GM12878 (cell line): ENCODE results near the gene IRF9. TPM values are rescaled to one million over a fixed set of nuclear protein-coding genes. Genes with fewer than 3 reads are reported as not detected.

Experiments
- ATAC-seq: fragments of 200-7000 bp; cut with Tn5 transposase; 3 replicates; pipeline ENCODE4 v1.9.1; 2020; ENCODE audit warnings: mild to moderate bottlenecking, moderate library complexity
- BruUV-seq: library from RNA; stranded (reverse); fragments of 400-500 nt; replicated peaks from 2 replicates; lab custom pipeline; 2021; lab: Mats Ljungman, UMichigan
- CTCF ChIA-PET: fragments of 300-600 bp; sonication (Branson Sonifier 250); formaldehyde crosslinking; extraction: SDS; loops from one replicate; lab custom pipeline; 2021; ENCODE audit warnings: inconsistent platforms; lab: Yijun Ruan, JAX
- POLR2A ChIA-PET: fragments of 350-600 bp; formaldehyde crosslinking; extraction: SDS; loops from one replicate; lab custom pipeline; 2021; ENCODE audit warnings: inconsistent platforms; lab: Charles Lee
- RAD21 ChIA-PET: fragments of 300-600 bp; sonication (Branson Sonifier 250); formaldehyde crosslinking; loops from one replicate; lab custom pipeline; 2023; ENCODE audit warnings: antibody characterized with exemption; ENCODE audit not compliant: unreplicated experiment; lab: Charles Lee
- SMC1A ChIA-PET: fragments of 300-600 bp; sonication (Branson Sonifier 250); formaldehyde crosslinking; loops from one replicate; lab custom pipeline; 2023; ENCODE audit not compliant: unreplicated experiment, uncharacterized antibody; lab: Charles Lee
- DNase-seq: peaks from one replicate; pipeline ENCODE4 v3.0.0-alpha.2; 2011; ENCODE audit warnings: low read depth, low spot score
- FAIRE-seq: peaks from 3 replicates; lab custom pipeline; 2011; peaks lifted over from hg19 to GRCh38; lab: Jason Lieb, UNC
- H2AFZ ChIP-seq: 2 replicates; pipeline ENCODE4 v1.6.0; 2011; ENCODE audit warnings: low read depth, low read length, control low read depth; ENCODE audit not compliant: control insufficient read depth
- H3K27ac ChIP-seq: 2 replicates; pipeline ENCODE4 v1.5.1; 2011; ENCODE audit warnings: control low read depth; ENCODE audit not compliant: control insufficient read depth, insufficient read depth
- H3K27me3 ChIP-seq, 2 experiments: replicated peaks in 1 of 2; 2 replicates each; pipeline versions ENCODE4 v1.6.0 to v1.6.1; 2011; ENCODE audit warnings: low read length in 1 of 2; ENCODE audit not compliant: control insufficient read depth in 2 of 2, insufficient read depth in 2 of 2
- H3K36me3 ChIP-seq, 2 experiments: 2 replicates each; pipeline ENCODE4 v1.5.1; 2011; ENCODE audit warnings: low read length in 1 of 2; ENCODE audit not compliant: control insufficient read depth in 2 of 2, insufficient read depth in 2 of 2
- H3K4me1 ChIP-seq: 2 replicates; pipeline ENCODE4 v1.6.1; 2011; ENCODE audit warnings: mild to moderate bottlenecking, low read length, moderate library complexity, mixed read lengths; ENCODE audit not compliant: control insufficient read depth, insufficient read depth
- H3K4me2 ChIP-seq: 2 replicates; pipeline ENCODE4 v1.6.0; 2011; ENCODE audit warnings: control low read depth; ENCODE audit not compliant: control insufficient read depth, insufficient read depth
- H3K4me3 ChIP-seq: fragments of 200-600 bp; sonication (generic); 2 replicates; pipeline ENCODE4 v1.5.1; 2016
- H3K79me2 ChIP-seq: 2 replicates; pipeline ENCODE4 v1.6.0; 2011; ENCODE audit warnings: low read length; ENCODE audit not compliant: control insufficient read depth, insufficient read depth
- H3K9ac ChIP-seq: 2 replicates; pipeline ENCODE4 v1.8.0; 2011; ENCODE audit warnings: low read length, control low read depth, mixed read lengths; ENCODE audit not compliant: control insufficient read depth, insufficient read depth
- H3K9me3 ChIP-seq: replicated peaks from 3 replicates; pipeline ENCODE4 v1.5.1; 2011; ENCODE audit warnings: mild to moderate bottlenecking, low read length; ENCODE audit not compliant: control insufficient read depth, insufficient read depth
- H4K20me1 ChIP-seq: 2 replicates; pipeline ENCODE4 v1.6.0; 2011; ENCODE audit not compliant: control insufficient read depth, insufficient read depth
- ATF2 ChIP-seq: IDR thresholded peaks from 2 replicates; pipeline ENCODE4 v1.6.1; 2012; ENCODE audit warnings: low read length, inconsistent platforms
- BHLHE40 ChIP-seq, 2 experiments: fragments of 450-650 bp in 1 of 2; IDR thresholded peaks; 2 replicates each; pipeline ENCODE4 v1.6.1; 2011 to 2017; ENCODE audit warnings: low read depth in 2 of 2, borderline replicate concordance in 1 of 2, improper control_type of control experiment in 1 of 2, low read length in 1 of 2, mild to moderate bottlenecking in 1 of 2
- BMI1 ChIP-seq: fragments of 450-650 bp; IDR thresholded peaks from 2 replicates; pipeline ENCODE4 v1.6.1; 2016; ENCODE audit warnings: mild to moderate bottlenecking, moderate library complexity, borderline replicate concordance
- CHD2 ChIP-seq: IDR thresholded peaks from 2 replicates; pipeline ENCODE4 v1.6.1; 2011; ENCODE audit warnings: low read depth, low read length, improper control_type of control experiment, borderline replicate concordance
- DPF2 ChIP-seq: fragments of 450-650 bp; IDR thresholded peaks from 2 replicates; pipeline ENCODE4 v1.6.1; 2017; ENCODE audit warnings: mild to moderate bottlenecking
- E4F1 ChIP-seq: fragments of 450-650 bp; IDR thresholded peaks from 2 replicates; pipeline ENCODE4 v1.6.1; 2018; ENCODE audit warnings: borderline replicate concordance, mild to moderate bottlenecking; ENCODE audit not compliant: partially characterized antibody
- IRF4 ChIP-seq: IDR thresholded peaks from 2 replicates; pipeline ENCODE4 v1.6.1; 2011; ENCODE audit warnings: low read depth, low read length
- NRF1 ChIP-seq: conservative IDR thresholded peaks from 2 replicates; pipeline ENCODE4 v1.6.1; 2011; ENCODE audit warnings: mild to moderate bottlenecking, low read depth, low read length, improper control_type of control experiment
- RB1 ChIP-seq: fragments of 450-650 bp; formaldehyde crosslinking; IDR thresholded peaks from 2 replicates; pipeline ENCODE4 v1.6.1; 2017; ENCODE audit warnings: mild to moderate bottlenecking, borderline replicate concordance
- SP1 ChIP-seq: IDR thresholded peaks from one replicate; pipeline ENCODE4 v1.6.1; 2011; ENCODE audit warnings: low read depth, low read length
- STAT3 ChIP-seq: IDR thresholded peaks from 2 replicates; pipeline ENCODE4 v1.6.1; 2011; ENCODE audit warnings: low read depth, low read length, improper control_type of control experiment
- ZZZ3 ChIP-seq: IDR thresholded peaks from 2 replicates; pipeline ENCODE4 v1.6.1; 2011; ENCODE audit warnings: low read depth; ENCODE audit not compliant: control insufficient read depth, insufficient read length
- WGBS: methylation state at CpG from one replicate; pipeline ENCODE4 v1.1.6; 2016; ENCODE audit warnings: low lambda C conversion rate; ENCODE audit not compliant: insufficient replicate concordance, insufficient coverage; ENCODE audit errors: missing lambda C conversion rate; 5-methylcytosine and 5-hydroxymethylcytosine counted together
- in situ Hi-C: fragments of 300-500 bp; cut with MboI; formaldehyde crosslinking; loops from 9 replicates; pipeline ENCODE4 v1.14.3; 2018; ENCODE audit warnings: mixed read lengths
- intact Hi-C: fragments of 100-400 bp; cut with micrococcal nuclease; formaldehyde crosslinking; loops from one replicate; pipeline ENCODE4 v1.14.2; 2022; ENCODE audit not compliant: unreplicated experiment
- polyA plus RNA-seq, 11 experiments: library from polyadenylated mRNA; depleted of rRNA in 4 of 11; unstranded in 6 of 11; stranded (reverse) in 5 of 11; fragments of >200 nt; fragmentation: Nextera tagmentation in 4 of 11; fragmentation: Illumina TruSeq in 1 of 11; extraction: Ambion mirVana in 4 of 11; extraction: Trizol in 1 of 11; gene quantifications; 1 replicate in 1 of 11; 2 replicates in 10 of 11; pipeline versions ENCODE4 v1.2.1 to v1.2.3, GENCODE V29; 2011 to 2016; ENCODE audit warnings: inconsistent platforms in 2 of 11, missing spikeins in 2 of 11, low read depth in 1 of 11
- total RNA-seq, 4 experiments: library from RNA; depleted of rRNA in 3 of 4; stranded (reverse); fragments of >200 nt in 3 of 4; fragmentation: Illumina TruSeq in 1 of 4; extraction: Trizol in 1 of 4; gene quantifications; 2 replicates each; pipeline versions ENCODE4 v1.2.1 to v1.2.3, GENCODE V29; 2013 to 2021
- TF ChIP-seq, protein P1 (sequence below): fragments of 150-350 bp; IDR thresholded peaks from 2 replicates; pipeline ENCODE4 v1.6.1; 2016; ENCODE audit warnings: low read depth, low read length
- TF ChIP-seq, protein P2 (sequence below): IDR thresholded peaks from 2 replicates; pipeline ENCODE4 v1.6.1; 2012; ENCODE audit warnings: mild to moderate bottlenecking, low read depth, low read length

Gene IRF9
- total and polyA plus RNA-seq, 10 of the 15 experiments (the other 5 are each of a cell fraction or from before 2014, with no cell fraction given): 47.6 to 234 (median 148) TPM

GRCh38 chr14:24190416-24190815 lies 29.4 kb downstream of the IRF9 start:
- DNase-seq: no peak
- in situ Hi-C loops: no loop called here
- FAIRE-seq: no peak
- no peak overlapping the region for H3K27ac ChIP-seq
- intact Hi-C loops: no loop called here
- RAD21 ChIA-PET: no interaction called here
- WGBS: 83% methylated on average over 10 of the region's 10 CpGs
- peaks cover 9% of the 10 kb centered on the region for H3K4me1 ChIP-seq
- H3K27me3 ChIP-seq: no peaks in the 10 kb centered on the region
- H3K9me3 ChIP-seq: no peaks in the 10 kb centered on the region
- no peaks in the 10 kb centered on the region for H4K20me1 ChIP-seq
- peaks cover 2 to 17% of the 10 kb centered on the region in 2 experiments for H3K36me3 ChIP-seq
- H3K9ac ChIP-seq: no peak overlapping the region
- CTCF ChIA-PET: interaction anchor here (1.2 to 2.2 kb wide), 2 partner anchors 52 to 106 kb away, joined by 3 to 7 read pairs; partner anchors contain the start of gene TINF2
- no peak overlapping the region for H3K4me2 ChIP-seq
- BruUV-seq: no TSS peak
- H3K79me2 ChIP-seq: peaks cover 37% of the 10 kb centered on the region
- no peak overlapping the region for H3K4me3 ChIP-seq
- POLR2A ChIA-PET: interaction anchor here (1.0 to 2.5 kb wide), 3 partner anchors 23 to 65 kb away, joined by 3 to 10 read pairs (median 3); partner anchors contain the start of genes CHMP4A, PSME2 and RNF31
- SMC1A ChIA-PET: no interaction called here
- no peak overlapping the region for H2AFZ ChIP-seq
- ATAC-seq: no peak
- TF ChIP-seq ZZZ3 (no peak), E4F1 (no peak), CHD2 (no peak), NRF1 (no peak), RB1 (no peak), SP1 (no peak), STAT3 (no peak), IRF4 (no peak), ATF2 (no peak), BHLHE40 (IDR thresholded peaks at IDR 0.05; ENCODE audit: borderline replicate concordance in 1 of 2, low read depth in 2 of 2, low read length in 1 of 2) (no peak), BMI1 (no peak), DPF2 (no peak)
- TF ChIP-seq, protein P1, sequence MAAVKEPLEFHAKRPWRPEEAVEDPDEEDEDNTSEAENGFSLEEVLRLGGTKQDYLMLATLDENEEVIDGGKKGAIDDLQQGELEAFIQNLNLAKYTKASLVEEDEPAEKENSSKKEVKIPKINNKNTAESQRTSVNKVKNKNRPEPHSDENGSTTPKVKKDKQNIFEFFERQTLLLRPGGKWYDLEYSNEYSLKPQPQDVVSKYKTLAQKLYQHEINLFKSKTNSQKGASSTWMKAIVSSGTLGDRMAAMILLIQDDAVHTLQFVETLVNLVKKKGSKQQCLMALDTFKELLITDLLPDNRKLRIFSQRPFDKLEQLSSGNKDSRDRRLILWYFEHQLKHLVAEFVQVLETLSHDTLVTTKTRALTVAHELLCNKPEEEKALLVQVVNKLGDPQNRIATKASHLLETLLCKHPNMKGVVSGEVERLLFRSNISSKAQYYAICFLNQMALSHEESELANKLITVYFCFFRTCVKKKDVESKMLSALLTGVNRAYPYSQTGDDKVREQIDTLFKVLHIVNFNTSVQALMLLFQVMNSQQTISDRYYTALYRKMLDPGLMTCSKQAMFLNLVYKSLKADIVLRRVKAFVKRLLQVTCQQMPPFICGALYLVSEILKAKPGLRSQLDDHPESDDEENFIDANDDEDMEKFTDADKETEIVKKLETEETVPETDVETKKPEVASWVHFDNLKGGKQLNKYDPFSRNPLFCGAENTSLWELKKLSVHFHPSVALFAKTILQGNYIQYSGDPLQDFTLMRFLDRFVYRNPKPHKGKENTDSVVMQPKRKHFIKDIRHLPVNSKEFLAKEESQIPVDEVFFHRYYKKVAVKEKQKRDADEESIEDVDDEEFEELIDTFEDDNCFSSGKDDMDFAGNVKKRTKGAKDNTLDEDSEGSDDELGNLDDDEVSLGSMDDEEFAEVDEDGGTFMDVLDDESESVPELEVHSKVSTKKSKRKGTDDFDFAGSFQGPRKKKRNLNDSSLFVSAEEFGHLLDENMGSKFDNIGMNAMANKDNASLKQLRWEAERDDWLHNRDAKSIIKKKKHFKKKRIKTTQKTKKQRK: no peak
- TF ChIP-seq, protein P2, sequence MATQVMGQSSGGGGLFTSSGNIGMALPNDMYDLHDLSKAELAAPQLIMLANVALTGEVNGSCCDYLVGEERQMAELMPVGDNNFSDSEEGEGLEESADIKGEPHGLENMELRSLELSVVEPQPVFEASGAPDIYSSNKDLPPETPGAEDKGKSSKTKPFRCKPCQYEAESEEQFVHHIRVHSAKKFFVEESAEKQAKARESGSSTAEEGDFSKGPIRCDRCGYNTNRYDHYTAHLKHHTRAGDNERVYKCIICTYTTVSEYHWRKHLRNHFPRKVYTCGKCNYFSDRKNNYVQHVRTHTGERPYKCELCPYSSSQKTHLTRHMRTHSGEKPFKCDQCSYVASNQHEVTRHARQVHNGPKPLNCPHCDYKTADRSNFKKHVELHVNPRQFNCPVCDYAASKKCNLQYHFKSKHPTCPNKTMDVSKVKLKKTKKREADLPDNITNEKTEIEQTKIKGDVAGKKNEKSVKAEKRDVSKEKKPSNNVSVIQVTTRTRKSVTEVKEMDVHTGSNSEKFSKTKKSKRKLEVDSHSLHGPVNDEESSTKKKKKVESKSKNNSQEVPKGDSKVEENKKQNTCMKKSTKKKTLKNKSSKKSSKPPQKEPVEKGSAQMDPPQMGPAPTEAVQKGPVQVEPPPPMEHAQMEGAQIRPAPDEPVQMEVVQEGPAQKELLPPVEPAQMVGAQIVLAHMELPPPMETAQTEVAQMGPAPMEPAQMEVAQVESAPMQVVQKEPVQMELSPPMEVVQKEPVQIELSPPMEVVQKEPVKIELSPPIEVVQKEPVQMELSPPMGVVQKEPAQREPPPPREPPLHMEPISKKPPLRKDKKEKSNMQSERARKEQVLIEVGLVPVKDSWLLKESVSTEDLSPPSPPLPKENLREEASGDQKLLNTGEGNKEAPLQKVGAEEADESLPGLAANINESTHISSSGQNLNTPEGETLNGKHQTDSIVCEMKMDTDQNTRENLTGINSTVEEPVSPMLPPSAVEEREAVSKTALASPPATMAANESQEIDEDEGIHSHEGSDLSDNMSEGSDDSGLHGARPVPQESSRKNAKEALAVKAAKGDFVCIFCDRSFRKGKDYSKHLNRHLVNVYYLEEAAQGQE: no peak
